PC-3 (cell line): ENCODE results near the gene GRB10.

Experiments used
- CTCF ChIP-seq: fragments of 300-600 bp; sonication (generic); conservative IDR thresholded peaks from 2 replicates; pipeline ENCODE4 v1.5.1; 2017; ENCODE audit warnings: antibody characterized with exemption, low read depth, mild to moderate bottlenecking, low read length
- EZH2 ChIP-seq: fragments of 300-600 bp; sonication (generic); IDR thresholded peaks from one replicate; pipeline ENCODE4 v1.6.1; 2017; ENCODE audit warnings: antibody characterized with exemption, mild to moderate bottlenecking, low read length; ENCODE audit not compliant: unreplicated experiment
- EZH2phosphoT487 ChIP-seq: fragments of 300-600 bp; sonication (generic); IDR thresholded peaks from 2 replicates; pipeline ENCODE4 v1.6.1; 2018; ENCODE audit warnings: mild to moderate bottlenecking, antibody characterized with exemption, low read length, borderline replicate concordance

- TF ChIP-seq CTCF (no peak), EZH2 (no peak), EZH2phosphoT487 (no peak)
These were observed 154.8 kb downstream of the GRB10 start for GRCh38 chr7:50627824-50628361.
